Heart left ventricle (tissue), 13 donors: Measurements from ENCODE around the gene SRBD1.

Experiments
- POLR2A ChIP-seq, 2 donors: fragments of 450-650 bp; IDR thresholded peaks; one replicate each; pipeline ENCODE4 v1.6.1; 2017; ENCODE audit warnings: antibody characterized with exemption in 2 of 2, mild to moderate bottlenecking in 2 of 2, moderate library complexity in 2 of 2
- TF ChIP-seq, protein P1 (sequence below), 12 donors: fragments of 200-600 bp; sonication (generic) in 4 of 12; IDR thresholded peaks; one replicate each; pipeline versions ENCODE4 v1.5.0 to v1.8.0; 2018 to 2022; ENCODE audit warnings: antibody characterized with exemption in 12 of 12, mild to moderate bottlenecking in 5 of 12
- donor health status: ischemic (EF 13 %, LVEDD 7.1; RV severe dilation, severe dysfunction).
- donor health status: DM: no; HTN: yes; CAD: no.
- donor health status: DM: no; HTN: no; CAD: no.
- donor health status: ischemic (EF 25% LVEDD 6.9; RV normal size, moderate dysfunction).
- donor health status: ischemic (EF 25% LVEDD 5.7; RV mildly dilated, moderate dysfunction).
- donor health status: ischemic (EF 35%, LVEDD 5.7; RV mildly dilated, moderate dysfunction).
- donor health status: nonischemic (EF 11% LVEDD 7.7; RV severe dilation, severe dysfunction).
- donor health status: DM: yes; HTN: yes; CAD: no.
- donor health status: PGD.
- donor health status: ischemic (EF 29% LVEDD 5.4; RV normal size, mild dysfunction).
- donor health status: nonischemic (EF 23%, LVEDD 6.1; RV moderate dilation, normal function).

DNA sequence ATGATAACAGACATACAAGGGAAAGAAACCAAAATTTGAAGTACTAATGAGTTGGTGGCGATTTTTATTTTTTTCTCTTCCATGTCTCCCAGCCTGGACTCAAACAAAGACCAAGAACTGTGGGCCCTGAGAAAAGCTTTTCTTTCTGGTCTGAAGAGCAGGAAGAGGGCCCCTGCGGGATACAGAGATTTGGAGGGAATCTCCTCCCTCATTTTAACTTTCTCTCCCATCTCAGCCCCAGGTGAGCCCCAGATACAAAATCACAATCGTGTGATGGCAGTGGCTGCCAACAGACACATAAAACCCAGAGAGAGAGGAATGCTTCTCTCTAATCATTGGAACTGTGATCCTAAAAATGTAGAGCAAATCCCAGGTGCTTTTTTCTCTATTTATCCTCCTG lies 20.9 kb upstream of the SRBD1 start:
- TF ChIP-seq, protein P1, sequence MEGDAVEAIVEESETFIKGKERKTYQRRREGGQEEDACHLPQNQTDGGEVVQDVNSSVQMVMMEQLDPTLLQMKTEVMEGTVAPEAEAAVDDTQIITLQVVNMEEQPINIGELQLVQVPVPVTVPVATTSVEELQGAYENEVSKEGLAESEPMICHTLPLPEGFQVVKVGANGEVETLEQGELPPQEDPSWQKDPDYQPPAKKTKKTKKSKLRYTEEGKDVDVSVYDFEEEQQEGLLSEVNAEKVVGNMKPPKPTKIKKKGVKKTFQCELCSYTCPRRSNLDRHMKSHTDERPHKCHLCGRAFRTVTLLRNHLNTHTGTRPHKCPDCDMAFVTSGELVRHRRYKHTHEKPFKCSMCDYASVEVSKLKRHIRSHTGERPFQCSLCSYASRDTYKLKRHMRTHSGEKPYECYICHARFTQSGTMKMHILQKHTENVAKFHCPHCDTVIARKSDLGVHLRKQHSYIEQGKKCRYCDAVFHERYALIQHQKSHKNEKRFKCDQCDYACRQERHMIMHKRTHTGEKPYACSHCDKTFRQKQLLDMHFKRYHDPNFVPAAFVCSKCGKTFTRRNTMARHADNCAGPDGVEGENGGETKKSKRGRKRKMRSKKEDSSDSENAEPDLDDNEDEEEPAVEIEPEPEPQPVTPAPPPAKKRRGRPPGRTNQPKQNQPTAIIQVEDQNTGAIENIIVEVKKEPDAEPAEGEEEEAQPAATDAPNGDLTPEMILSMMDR (IDR thresholded peaks at IDR 0.05), result no peak
- TF ChIP-seq POLR2A (IDR thresholded peaks at IDR 0.05), result no peak
